Lung (tissue), 12 donors: ENCODE measurements around the gene ID3. TPM values are rescaled to one million over a fixed set of nuclear protein-coding genes. Genes with fewer than 3 reads are reported as not detected.
"Not testable (repeated sequence)": the region's sequence is repeated elsewhere in the genome, so short reads cannot be mapped to it uniquely, and the experiment has no call there.

Source experiments
- ATAC-seq: fragments of 200-7000 bp; cut with Tn5 transposase; one replicate; pipeline ENCODE4 v1.9.1; 2020; ENCODE audit warnings: moderate number of reproducible peaks; ENCODE audit not compliant: insufficient read depth, low FRiP score
- DNase-seq, 3 donors: peaks; one replicate each; pipeline ENCODE4 v3.0.0-alpha.2; 2013 to 2017
- H3K27ac ChIP-seq, 2 donors: one replicate each; pipeline ENCODE4 v1.5.1; 2013; ENCODE audit warnings: mild to moderate bottlenecking in 2 of 2, moderate library complexity in 2 of 2, control low read depth in 1 of 2, inconsistent platforms in 1 of 2, low read depth in 1 of 2, low read length in 1 of 2
- H3K27me3 ChIP-seq, 3 donors: one replicate each; pipeline ENCODE4 v1.5.1; 2013; ENCODE audit warnings: low read length in 2 of 3; ENCODE audit not compliant: control insufficient read depth in 3 of 3, insufficient read depth in 3 of 3
- H3K36me3 ChIP-seq, 4 donors: one replicate each; pipeline ENCODE4 v1.5.1; 2013; ENCODE audit warnings: low read length in 4 of 4, mild to moderate bottlenecking in 1 of 4, moderate library complexity in 1 of 4; ENCODE audit not compliant: control insufficient read depth in 4 of 4, insufficient read depth in 4 of 4
- H3K4me1 ChIP-seq, 5 donors: one replicate each; pipeline ENCODE4 v1.5.1; 2013; ENCODE audit warnings: low read length in 5 of 5, mild to moderate bottlenecking in 2 of 5, moderate library complexity in 1 of 5; ENCODE audit not compliant: control insufficient read depth in 5 of 5, insufficient read depth in 5 of 5
- H3K4me3 ChIP-seq: one replicate; pipeline ENCODE4 v1.5.1; 2013; ENCODE audit warnings: mild to moderate bottlenecking, control low read depth, moderate library complexity
- H3K9ac ChIP-seq, 2 donors: one replicate each; pipeline ENCODE4 v1.5.1; 2013; ENCODE audit warnings: low read length in 2 of 2, control low read depth in 1 of 2; ENCODE audit not compliant: insufficient read depth in 1 of 2
- H3K9me3 ChIP-seq, 4 donors: one replicate each; pipeline ENCODE4 v1.5.1; 2013; ENCODE audit warnings: low read length in 3 of 4, mild to moderate bottlenecking in 1 of 4, moderate library complexity in 1 of 4; ENCODE audit not compliant: control insufficient read depth in 4 of 4, insufficient read depth in 3 of 4
- CTCF ChIP-seq: IDR thresholded peaks from 2 replicates; pipeline ENCODE4 v1.5.1; 2012; ENCODE audit warnings: mild to moderate bottlenecking; ENCODE audit errors: control extremely low read depth, extremely low read depth
- WGBS, 2 donors: extraction: QIAGEN DNeasy Blood & Tissue Kit; methylation state at CpG; one replicate each; pipeline ENCODE4 v1.1.7; 2013; 5-methylcytosine and 5-hydroxymethylcytosine counted together
- polyA plus RNA-seq, 2 donors: library from polyadenylated mRNA; stranded (reverse); fragments of 200-250 nt; gene quantifications; one replicate each; pipeline ENCODE4 v1.2.1, GENCODE V29; 2013
- total RNA-seq, 2 donors: library from RNA; depleted of rRNA in 1 of 2; stranded (reverse); fragments of >200 nt in 1 of 2; gene quantifications; one replicate each; pipeline ENCODE4 v1.2.1, GENCODE V29; 2014 to 2021
- donor health status: control.
- donor health status: control.
- donor health status: Bipolar disorder and iron deficiency.
- donor health status: healthy.
- donor health status: DM: yes; HTN: yes; CAD: no.

ID3 gene
- total and polyA plus RNA-seq, 4 donors: 119 to 275 (median 163) TPM

DNA sequence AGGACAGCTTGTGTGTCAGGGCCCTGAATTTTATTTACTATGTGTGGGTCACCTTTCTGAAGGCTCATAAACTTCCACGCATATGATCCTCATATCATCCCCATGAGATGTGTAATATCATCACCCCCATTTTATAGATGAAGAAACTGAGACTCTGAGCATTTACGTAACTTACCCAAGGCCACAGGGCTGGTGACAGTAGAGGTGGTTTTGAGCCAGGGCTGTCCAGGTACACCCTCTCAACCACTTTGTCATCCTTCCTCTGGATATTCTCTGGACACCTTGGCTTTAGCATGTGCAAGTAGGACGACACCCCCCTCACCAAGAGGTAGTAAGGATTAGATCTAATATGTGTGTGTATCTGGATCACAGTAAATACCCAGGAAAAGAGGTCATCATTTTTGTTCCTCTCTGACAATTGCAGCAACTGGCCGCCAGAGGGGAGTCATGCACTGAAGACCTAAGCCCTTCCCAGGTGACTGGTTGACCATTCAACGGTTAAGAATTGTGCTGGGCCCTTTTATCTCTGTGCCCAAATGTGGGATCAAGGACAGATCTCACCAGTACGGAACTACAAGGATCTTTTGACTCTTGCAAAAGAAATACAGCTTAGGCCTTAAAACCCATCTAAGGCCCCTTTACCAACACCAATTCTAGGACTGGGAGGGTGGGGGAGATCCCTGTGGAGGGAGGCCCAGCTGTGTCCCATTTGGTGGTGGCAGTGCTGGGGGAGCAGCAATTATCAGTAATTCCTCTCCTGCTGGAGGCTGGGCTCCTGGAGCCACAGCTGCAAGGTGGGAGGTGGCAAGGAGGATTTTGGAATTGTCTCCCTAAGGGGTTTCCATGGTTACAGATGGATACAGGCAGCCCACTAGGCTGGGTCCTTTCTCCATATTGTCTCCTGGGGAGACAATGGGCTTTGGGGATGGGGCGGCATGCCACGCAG lies 14.6 kb downstream of the ID3 start:
- 44% methylated on average over 8 of the region's 8 CpGs for WGBS, 2 donors
- TF ChIP-seq CTCF: peak; percentile 96
- H3K36me3 ChIP-seq: no peaks in the 10 kb centered on the region
- H3K27ac ChIP-seq: no peak overlapping the region
- DNase-seq (peak; percentile 86 to 91 (median 91)), ATAC-seq (peak; percentile 83)
- no peaks in the 10 kb centered on the region for H3K27me3 ChIP-seq
- H3K9ac ChIP-seq: no peak overlapping the region
- H3K4me1 ChIP-seq: peaks cover 0 to 20% (median 3%) of the 10 kb centered on the region in 5 donors
- no peak overlapping the region for H3K4me3 ChIP-seq
- H3K9me3 ChIP-seq: no peaks in the 10 kb centered on the region

GRCh38 chr1:23543707-23544443 lies 15.4 kb downstream of the ID3 start:
- no peak for ATAC-seq

GRCh38 chr1:23542940-23543339 lies 16.4 kb downstream of the ID3 start:
- not testable (repeated sequence) for H3K36me3 ChIP-seq, H3K9ac ChIP-seq, H3K9me3 ChIP-seq, H3K4me3 ChIP-seq, H3K27me3 ChIP-seq, ATAC-seq, DNase-seq, H3K27ac ChIP-seq
- 89 to 94% methylated on average over 5 of the region's 5 CpGs for WGBS, 2 donors
- peaks cover 0 to 14% (median 0%) of the 10 kb centered on the region in 5 donors for H3K4me1 ChIP-seq

More at GRCh38 chr1:23543707-23544443, 15.4 kb downstream of the ID3 start:
- Histone ChIP-seq H3K9me3 (no peaks in the 10 kb centered on the region), H3K36me3 (no peaks in the 10 kb centered on the region), H3K27ac (no peak overlapping the region), H3K4me3 (no peak overlapping the region), H3K27me3 (no peaks in the 10 kb centered on the region), H3K4me1 (peaks cover 0 to 19% (median 2%) of the 10 kb centered on the region in 5 donors), H3K9ac (no peak overlapping the region)
- 78 to 89% methylated on average over 8 of the region's 8 CpGs for WGBS, 2 donors
- TF ChIP-seq CTCF: no peak
- DNase-seq: peak in 1 of 3 donors; percentile 25
